ENCODE results near the gene TIE1. TPM values are rescaled to one million over a fixed set of nuclear protein-coding genes. Genes with fewer than 3 reads are reported as not detected.

TIE1 gene
- total RNA-seq, 1 experiment from 2014 or later: 0.11 TPM

GRCh38 chr1:43293176-43293575 is 7.6 kb upstream of the TIE1 start:
- no peak for DNase-seq (ENCODE audit: low read depth in 1 of 2, low spot score in 2 of 2)
- no peaks in the 10 kb centered on the region for H3K36me3 ChIP-seq
- no peaks in the 10 kb centered on the region for H3K27me3 ChIP-seq (replicated peaks)
- no peak overlapping the region for H3K4me3 ChIP-seq
- H3K9me3 ChIP-seq (replicated peaks): no peaks in the 10 kb centered on the region
- H3K4me1 ChIP-seq (replicated peaks): peaks cover 35% of the 10 kb centered on the region
- no peak overlapping the region for H3K27ac ChIP-seq

DNA sequence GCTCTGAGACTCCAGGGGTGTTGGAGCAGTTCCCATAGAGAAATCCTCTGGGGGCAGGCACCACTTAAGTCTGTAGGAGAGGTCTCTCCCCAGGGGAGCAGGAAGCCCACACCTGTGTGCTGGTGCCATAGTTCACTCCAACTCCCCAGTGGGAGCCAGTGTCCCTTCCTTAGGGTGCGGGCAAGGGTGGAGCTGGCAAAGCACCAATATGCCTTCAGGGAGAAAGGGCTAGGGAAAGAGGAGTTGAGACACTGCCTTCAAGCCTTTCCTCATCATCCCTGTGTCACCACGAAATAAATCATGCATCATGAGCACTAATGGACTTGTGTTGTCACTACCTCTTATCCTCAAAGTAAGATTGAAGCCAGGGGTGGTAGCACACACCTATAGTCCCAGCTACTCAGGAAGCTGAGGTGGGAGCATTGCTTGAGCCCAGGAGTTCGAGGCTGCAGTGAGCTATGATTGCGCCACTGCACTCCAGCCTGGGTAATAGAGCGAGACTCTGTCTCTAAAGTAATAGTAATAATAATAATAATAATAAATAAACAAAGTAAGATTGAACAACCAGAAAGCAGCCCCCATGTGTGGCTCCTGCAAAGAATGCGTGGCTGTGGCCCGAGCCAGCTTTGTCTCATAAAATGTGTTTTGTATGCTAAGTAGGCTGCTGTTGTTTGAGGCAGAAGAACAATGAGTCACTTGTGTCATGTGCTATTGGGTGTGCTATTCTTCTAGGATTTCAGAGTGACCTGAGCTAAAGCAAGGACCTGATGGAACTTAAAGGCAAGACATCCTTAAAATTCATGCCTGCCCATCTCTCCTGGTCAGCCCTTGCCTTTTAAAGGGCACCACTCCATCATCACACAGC is 6.7 kb upstream of the TIE1 start:
- H3K27ac ChIP-seq: 0 out of 2 replicates have a peak overlapping the region, but pooled peaks have one; percentile 1
- no peaks in the 10 kb centered on the region for H3K36me3 ChIP-seq
- peak in 1 of 2 experiments; percentile 51 for DNase-seq (ENCODE audit: low read depth in 1 of 2, low spot score in 2 of 2)
- no peak overlapping the region for H3K4me3 ChIP-seq
- H3K27me3 ChIP-seq (replicated peaks): no peaks in the 10 kb centered on the region
- peaks cover 35% of the 10 kb centered on the region for H3K4me1 ChIP-seq (replicated peaks)
- H3K9me3 ChIP-seq (replicated peaks): no peaks in the 10 kb centered on the region

GRCh38 chr1:43294761-43295160 is 6.0 kb upstream of the TIE1 start:
- H3K27me3 ChIP-seq (replicated peaks): no peaks in the 10 kb centered on the region
- no peak for DNase-seq (ENCODE audit: low read depth in 1 of 2, low spot score in 2 of 2)
- no peaks in the 10 kb centered on the region for H3K36me3 ChIP-seq
- H3K9me3 ChIP-seq (replicated peaks): no peaks in the 10 kb centered on the region
- H3K27ac ChIP-seq: 0 out of 2 replicates have a peak overlapping the region, but pooled peaks have one; percentile 1
- H3K4me3 ChIP-seq: no peak overlapping the region
- peaks cover 35% of the 10 kb centered on the region for H3K4me1 ChIP-seq (replicated peaks)

GRCh38 chr1:43296207-43296606 is 4.6 kb upstream of the TIE1 start:
- peak in 1 of 2 experiments; percentile 34 for DNase-seq (ENCODE audit: low read depth in 1 of 2, low spot score in 2 of 2)
- Histone ChIP-seq H3K9me3 (replicated peaks) (no peaks in the 10 kb centered on the region), H3K27ac (peak overlapping the region; percentile 73), H3K27me3 (replicated peaks) (no peaks in the 10 kb centered on the region), H3K36me3 (no peaks in the 10 kb centered on the region), H3K4me1 (replicated peaks) (peaks cover 35% of the 10 kb centered on the region), H3K4me3 (no peak overlapping the region)

- Histone ChIP-seq H3K36me3 (no peaks in the 10 kb centered on the region), H3K27me3 (replicated peaks) (no peaks in the 10 kb centered on the region), H3K9me3 (replicated peaks) (no peaks in the 10 kb centered on the region), H3K4me1 (replicated peaks) (peaks cover 39% of the 10 kb centered on the region), H3K4me3 (no peak overlapping the region), H3K27ac (no peak overlapping the region)
- no peak for DNase-seq (ENCODE audit: low read depth in 1 of 2, low spot score in 2 of 2)
Measured at GRCh38 chr1:43298055-43298454, 2.7 kb upstream of the TIE1 start.

GRCh38 chr1:43299101-43299500 is 1.7 kb upstream of the TIE1 start:
- DNase-seq (ENCODE audit: low read depth in 1 of 2, low spot score in 2 of 2): no peak
- Histone ChIP-seq H3K27ac (no peak overlapping the region), H3K4me1 (replicated peaks) (peaks cover 45% of the 10 kb centered on the region), H3K27me3 (replicated peaks) (no peaks in the 10 kb centered on the region), H3K36me3 (no peaks in the 10 kb centered on the region), H3K4me3 (no peak overlapping the region), H3K9me3 (replicated peaks) (no peaks in the 10 kb centered on the region)

GRCh38 chr1:43302201-43302600 is 1.4 kb downstream of the TIE1 start:
- no peak overlapping the region for H3K27ac ChIP-seq
- H3K4me1 ChIP-seq (replicated peaks): peaks cover 17% of the 10 kb centered on the region
- H3K9me3 ChIP-seq (replicated peaks): no peaks in the 10 kb centered on the region
- no peaks in the 10 kb centered on the region for H3K27me3 ChIP-seq (replicated peaks)
- DNase-seq (ENCODE audit: low read depth in 1 of 2, low spot score in 2 of 2): no peak
- no peaks in the 10 kb centered on the region for H3K36me3 ChIP-seq
- H3K4me3 ChIP-seq: no peak overlapping the region

DNA sequence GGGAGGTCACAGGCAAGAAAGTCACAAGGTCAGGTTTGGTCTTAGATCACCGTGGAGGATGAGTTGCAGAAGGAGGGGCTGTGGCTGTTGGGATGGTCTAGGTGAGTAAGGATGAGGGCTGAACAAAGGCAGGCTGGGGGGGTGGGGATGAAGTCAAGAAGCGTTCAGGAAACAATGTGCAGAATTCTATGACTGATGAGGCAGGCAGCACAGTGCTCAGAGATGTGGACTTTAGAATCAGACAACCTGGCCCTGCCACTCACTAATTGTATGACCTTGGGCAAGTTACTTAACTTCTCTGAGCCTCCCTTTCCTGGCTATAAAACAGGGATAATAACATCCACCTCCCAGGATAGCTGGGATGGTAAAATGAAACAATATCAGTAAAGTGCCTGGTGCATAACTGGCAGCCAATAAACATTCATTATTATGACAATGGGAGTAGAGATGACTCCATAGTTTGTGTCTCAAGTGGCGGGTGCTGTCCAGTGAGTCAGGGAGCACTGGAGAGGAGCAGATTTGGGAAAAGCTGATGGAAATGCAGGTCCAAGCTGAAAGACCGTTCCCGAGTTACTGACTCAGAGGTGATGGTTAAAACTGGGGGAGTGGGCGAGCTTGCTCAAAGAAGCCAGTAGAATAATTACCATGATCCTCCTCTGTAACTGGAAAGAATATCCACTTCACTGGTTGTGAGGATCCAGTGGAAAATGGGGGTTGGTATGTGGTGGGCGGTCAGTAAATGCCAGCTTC is 2.1 kb downstream of the TIE1 start:
- Histone ChIP-seq H3K4me3 (no peak overlapping the region), H3K9me3 (replicated peaks) (no peaks in the 10 kb centered on the region), H3K36me3 (no peaks in the 10 kb centered on the region), H3K4me1 (replicated peaks) (peaks cover 16% of the 10 kb centered on the region), H3K27me3 (replicated peaks) (no peaks in the 10 kb centered on the region), H3K27ac (no peak overlapping the region)
- DNase-seq (ENCODE audit: low read depth in 1 of 2, low spot score in 2 of 2): peak in 1 of 2 experiments; percentile 7

- Histone ChIP-seq H3K9me3 (replicated peaks) (no peaks in the 10 kb centered on the region), H3K4me3 (no peak overlapping the region), H3K27me3 (replicated peaks) (no peaks in the 10 kb centered on the region), H3K27ac (no peak overlapping the region), H3K4me1 (replicated peaks) (peaks cover 16% of the 10 kb centered on the region), H3K36me3 (no peaks in the 10 kb centered on the region)
- no peak for DNase-seq (ENCODE audit: low read depth in 1 of 2, low spot score in 2 of 2)
Measured at GRCh38 chr1:43303471-43304313, 2.9 kb downstream of the TIE1 start.

DNA sequence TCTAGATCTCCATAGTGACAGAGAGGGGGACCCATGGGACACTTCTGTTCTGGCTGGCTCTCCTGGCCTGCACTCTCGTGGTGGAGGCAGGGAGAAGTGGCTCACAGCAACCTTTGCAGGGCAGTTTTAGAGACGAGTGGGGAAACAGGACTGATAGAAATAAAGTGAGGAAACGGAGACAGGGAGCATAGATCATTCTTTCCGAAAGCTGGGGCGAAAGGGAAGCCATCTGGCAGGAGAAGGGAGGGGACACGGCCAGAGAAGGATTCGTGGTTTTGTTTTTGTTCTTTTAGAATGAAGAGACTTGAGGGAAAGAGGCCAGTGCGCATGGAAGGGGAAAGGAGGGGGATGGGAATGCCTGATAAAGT is 3.5 kb downstream of the TIE1 start:
- H3K4me3 ChIP-seq: no peak overlapping the region
- peaks cover 16% of the 10 kb centered on the region for H3K4me1 ChIP-seq (replicated peaks)
- no peaks in the 10 kb centered on the region for H3K36me3 ChIP-seq
- DNase-seq (ENCODE audit: low read depth in 1 of 2, low spot score in 2 of 2): no peak
- no peak overlapping the region for H3K27ac ChIP-seq
- H3K27me3 ChIP-seq (replicated peaks): no peaks in the 10 kb centered on the region
- H3K9me3 ChIP-seq (replicated peaks): no peaks in the 10 kb centered on the region

GRCh38 chr1:43304771-43305300 is 4.1 kb downstream of the TIE1 start:
- Histone ChIP-seq H3K27ac (no peak overlapping the region), H3K9me3 (replicated peaks) (no peaks in the 10 kb centered on the region), H3K27me3 (replicated peaks) (no peaks in the 10 kb centered on the region), H3K4me3 (no peak overlapping the region), H3K36me3 (no peaks in the 10 kb centered on the region), H3K4me1 (replicated peaks) (peaks cover 16% of the 10 kb centered on the region)
- DNase-seq (ENCODE audit: low read depth in 1 of 2, low spot score in 2 of 2): no peak

- Histone ChIP-seq H3K4me3 (no peak overlapping the region), H3K27me3 (replicated peaks) (no peaks in the 10 kb centered on the region), H3K27ac (no peak overlapping the region), H3K9me3 (replicated peaks) (no peaks in the 10 kb centered on the region), H3K4me1 (replicated peaks) (peaks cover 16% of the 10 kb centered on the region), H3K36me3 (no peaks in the 10 kb centered on the region)
- DNase-seq (ENCODE audit: low read depth in 1 of 2, low spot score in 2 of 2): no peak
Measured at GRCh38 chr1:43305461-43305860, 4.7 kb downstream of the TIE1 start.

DNA sequence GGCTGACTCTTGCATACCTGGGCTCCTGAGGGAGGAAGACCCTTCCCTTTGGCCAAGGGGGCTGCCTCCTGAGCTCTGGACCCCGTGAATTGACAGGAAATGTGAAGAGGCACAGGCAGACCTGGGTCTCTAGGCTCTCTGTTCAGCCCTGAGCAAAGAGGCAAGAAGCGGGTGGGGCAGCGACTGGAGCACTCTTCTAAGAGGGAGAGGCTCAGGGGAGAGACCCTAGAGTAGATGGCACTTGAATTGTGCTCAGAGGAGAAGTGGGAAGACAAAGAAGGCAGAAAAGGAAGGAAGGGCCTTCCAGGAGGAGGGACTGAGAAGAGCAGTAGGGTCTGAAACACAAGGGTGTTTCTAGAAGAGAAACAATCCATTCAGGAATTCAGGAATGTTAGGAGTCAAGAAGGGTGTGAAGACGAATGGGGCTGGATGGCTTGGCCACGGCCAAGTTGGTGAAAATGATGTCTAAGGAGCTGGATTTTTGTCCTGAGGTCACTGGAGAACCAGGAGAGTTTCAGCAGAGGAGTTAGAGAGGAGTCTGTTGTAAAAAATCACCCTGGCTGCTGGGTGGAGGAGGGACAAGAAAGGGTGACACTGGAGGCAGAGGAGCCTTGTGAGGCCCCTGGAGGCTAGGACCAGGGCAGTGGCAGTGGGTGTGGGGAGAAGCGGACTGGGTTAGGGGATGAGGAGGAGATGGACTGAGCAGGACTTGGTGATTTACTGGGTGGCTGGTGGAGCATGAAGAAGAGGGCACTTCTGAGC is 5.3 kb downstream of the TIE1 start:
- Histone ChIP-seq H3K27me3 (replicated peaks) (no peaks in the 10 kb centered on the region), H3K9me3 (replicated peaks) (no peaks in the 10 kb centered on the region), H3K36me3 (no peaks in the 10 kb centered on the region), H3K27ac (no peak overlapping the region), H3K4me3 (no peak overlapping the region), H3K4me1 (replicated peaks) (peaks cover 16% of the 10 kb centered on the region)
- no peak for DNase-seq (ENCODE audit: low read depth in 1 of 2, low spot score in 2 of 2)
